GM11168 (cell line): ENCODE measurements around the gene ALDH1B1.

Experiments used
- in situ Hi-C: fragments of 300-500 bp; cut with MboI; formaldehyde crosslinking; loops from one replicate; pipeline ENCODE4 v1.12.0; 2022; ENCODE audit warnings: low sequenced_read_pairs; ENCODE audit not compliant: unreplicated experiment

ALDH1B1 gene

GRCh38 chr9:38392235-38393127, at the start of gene ALDH1B1:
Gene ALDH1B1, plus strand, starts transcription at chr9:38392702. Its CDS starts 3,047 bp downstream, at chr9:38395749.
- in situ Hi-C loops: no loop called here

GRCh38 chr9:38343037-38343436, 49.5 kb upstream of the ALDH1B1 start:
- in situ Hi-C loops: no loop called here

GRCh38 chr9:38343552-38343951, 49.0 kb upstream of the ALDH1B1 start:
- in situ Hi-C loops: no loop called here

- in situ Hi-C loops: no loop called here
Observed at GRCh38 chr9:38344566-38345324, 47.8 kb upstream of the ALDH1B1 start.

- in situ Hi-C loops: no loop called here
Observed at GRCh38 chr9:38345851-38346755, 46.4 kb upstream of the ALDH1B1 start.

- in situ Hi-C loops: no loop called here
Observed at GRCh38 chr9:38346811-38347210, 45.7 kb upstream of the ALDH1B1 start.

- in situ Hi-C loops: no loop called here
Observed at GRCh38 chr9:38347271-38347671, 45.2 kb upstream of the ALDH1B1 start.

- in situ Hi-C loops: no loop called here
Observed at GRCh38 chr9:38347946-38348345, 44.6 kb upstream of the ALDH1B1 start.

GRCh38 chr9:38350529-38350928, 42.0 kb upstream of the ALDH1B1 start:
- in situ Hi-C loops: loop anchor here (25.0 kb wide), 1 partner anchor 438 kb away; the partner anchor contains the start of gene SLC25A51

- in situ Hi-C loops: loop anchor here (25.0 kb wide), 1 partner anchor 440 kb away; the partner anchor contains the start of gene SLC25A51
Observed at GRCh38 chr9:38352530-38353328, 39.8 kb upstream of the ALDH1B1 start.

- in situ Hi-C loops: loop anchor here (25.0 kb wide), 1 partner anchor 443 kb away; the partner anchor contains the start of gene SLC25A51
Observed at GRCh38 chr9:38355115-38355514, 37.4 kb upstream of the ALDH1B1 start.

GRCh38 chr9:38355517-38356120, 36.9 kb upstream of the ALDH1B1 start:
- in situ Hi-C loops: loop anchor here (25.0 kb wide), 1 partner anchor 443 kb away; the partner anchor contains the start of gene SLC25A51

GRCh38 chr9:38356851-38357250, 35.7 kb upstream of the ALDH1B1 start:
- in situ Hi-C loops: loop anchor here (25.0 kb wide), 1 partner anchor 445 kb away; the partner anchor contains the start of gene SLC25A51

- in situ Hi-C loops: loop anchor here (25.0 kb wide), 1 partner anchor 445 kb away; the partner anchor contains the start of gene SLC25A51
Observed at GRCh38 chr9:38357350-38358114, 35.0 kb upstream of the ALDH1B1 start.

- in situ Hi-C loops: loop anchor here (25.0 kb wide), 1 partner anchor 446 kb away; the partner anchor contains the start of gene SLC25A51
Observed at GRCh38 chr9:38358390-38359296, 33.9 kb upstream of the ALDH1B1 start.

- in situ Hi-C loops: loop anchor here (25.0 kb wide), 1 partner anchor 447 kb away; the partner anchor contains the start of gene SLC25A51
Observed at GRCh38 chr9:38359297-38359653, 33.2 kb upstream of the ALDH1B1 start.
